ENCODE data around the gene MAEA.

MAEA gene

GRCh38 chr4:1338752-1339414 lies 49.2 kb downstream of the MAEA start:
- Histone ChIP-seq H2AFZ (ENCODE audit: low read length) (no peak overlapping the region), H3K36me3 (ENCODE audit: insufficient read depth, low read length) (peaks cover 67% of the 10 kb centered on the region; the same call in 1 of the 2 replicates), H3K79me2 (ENCODE audit: insufficient read depth, low read length) (no peaks in the 10 kb centered on the region), H3K27me3 (ENCODE audit: insufficient read depth, low read length, poor library complexity, severe bottlenecking) (no peaks in the 10 kb centered on the region), H3K9me3 (ENCODE audit: insufficient read depth, low read depth, low read length) (no peaks in the 10 kb centered on the region), H3K9me2 (replicated peaks; ENCODE audit: low read depth, low read length) (no peaks in the 10 kb centered on the region), H3K9ac (ENCODE audit: low read depth, low read length, poor library complexity, severe bottlenecking) (no peak overlapping the region), H3K4me2 (ENCODE audit: low read depth, low read length, poor library complexity, severe bottlenecking) (no peak overlapping the region), H3K4me1 (ENCODE audit: insufficient read depth, low read length, poor library complexity, severe bottlenecking) (no peaks in the 10 kb centered on the region), H3F3A (ENCODE audit: low read depth) (no peaks in the 10 kb centered on the region), H4K20me1 (ENCODE audit: insufficient read depth, low read length, poor library complexity, severe bottlenecking) (no peaks in the 10 kb centered on the region), H3K4me3 (ENCODE audit: low read length, poor library complexity, severe bottlenecking) (no peak overlapping the region)
- TF ChIP-seq CTCF (conservative IDR thresholded peaks at IDR 0.05; ENCODE audit: low read length) (no peak), EZH2phosphoT487 (IDR thresholded peaks at IDR 0.05; ENCODE audit: borderline replicate concordance) (no peak)

- Histone ChIP-seq H3K36me3 (ENCODE audit: insufficient read depth, low read length) (peaks cover 62% of the 10 kb centered on the region; the same call in 1 of the 2 replicates), H3K4me2 (ENCODE audit: low read depth, low read length, poor library complexity, severe bottlenecking) (no peak overlapping the region), H4K20me1 (ENCODE audit: insufficient read depth, low read length, poor library complexity, severe bottlenecking) (no peaks in the 10 kb centered on the region), H3K79me2 (ENCODE audit: insufficient read depth, low read length) (no peaks in the 10 kb centered on the region; the same call in 1 of the 2 replicates), H3F3A (ENCODE audit: low read depth) (no peaks in the 10 kb centered on the region), H3K27me3 (ENCODE audit: insufficient read depth, low read length, poor library complexity, severe bottlenecking) (no peaks in the 10 kb centered on the region), H3K4me1 (ENCODE audit: insufficient read depth, low read length, poor library complexity, severe bottlenecking) (no peaks in the 10 kb centered on the region), H3K9me3 (ENCODE audit: insufficient read depth, low read depth, low read length) (no peaks in the 10 kb centered on the region), H3K4me3 (ENCODE audit: low read length, poor library complexity, severe bottlenecking) (no peak overlapping the region), H3K9ac (ENCODE audit: low read depth, low read length, poor library complexity, severe bottlenecking) (no peak overlapping the region), H3K9me2 (replicated peaks; ENCODE audit: low read depth, low read length) (no peaks in the 10 kb centered on the region), H2AFZ (ENCODE audit: low read length) (no peak overlapping the region)
- no peak for TF ChIP-seq CTCF (conservative IDR thresholded peaks at IDR 0.05; ENCODE audit: low read length)
- TF ChIP-seq EZH2phosphoT487 (IDR thresholded peaks at IDR 0.05; ENCODE audit: borderline replicate concordance), result no peak
Observed at GRCh38 chr4:1339489-1339888, 49.8 kb downstream of the MAEA start.

- H3F3A ChIP-seq (ENCODE audit: low read depth), result no peaks in the 10 kb centered on the region
- TF ChIP-seq CTCF (conservative IDR thresholded peaks at IDR 0.05; ENCODE audit: low read length) (no peak), EZH2phosphoT487 (IDR thresholded peaks at IDR 0.05; ENCODE audit: borderline replicate concordance) (no peak)
- no peaks in the 10 kb centered on the region for H3K9me3 ChIP-seq (ENCODE audit: insufficient read depth, low read depth, low read length)
Observed at GRCh38 chr4:1340181-1340747, 50.6 kb downstream of the MAEA start.

More at GRCh38 chr4:1340181-1340747, 50.6 kb downstream of the MAEA start:
- Histone ChIP-seq H3K27me3 (ENCODE audit: insufficient read depth, low read length, poor library complexity, severe bottlenecking) (no peaks in the 10 kb centered on the region), H3K4me2 (ENCODE audit: low read depth, low read length, poor library complexity, severe bottlenecking) (no peak overlapping the region), H2AFZ (ENCODE audit: low read length) (no peak overlapping the region), H3K79me2 (ENCODE audit: insufficient read depth, low read length) (peaks cover 7% of the 10 kb centered on the region; the same call in 1 of the 2 replicates), H3K4me3 (ENCODE audit: low read length, poor library complexity, severe bottlenecking) (no peak overlapping the region), H3K4me1 (ENCODE audit: insufficient read depth, low read length, poor library complexity, severe bottlenecking) (no peaks in the 10 kb centered on the region), H3K9me2 (replicated peaks; ENCODE audit: low read depth, low read length) (no peaks in the 10 kb centered on the region), H3K36me3 (ENCODE audit: insufficient read depth, low read length) (peaks cover 54% of the 10 kb centered on the region; the same call in 1 of the 2 replicates), H3K9ac (ENCODE audit: low read depth, low read length, poor library complexity, severe bottlenecking) (no peak overlapping the region), H4K20me1 (ENCODE audit: insufficient read depth, low read length, poor library complexity, severe bottlenecking) (no peaks in the 10 kb centered on the region)

Measured in Loucy (cell line).